ENCODE data around the gene LRRC14B.
"Not testable (repeated sequence)": the region's sequence is repeated elsewhere in the genome, so short reads cannot be mapped to it uniquely, and the experiment has no call there.

Gene LRRC14B

DNA sequence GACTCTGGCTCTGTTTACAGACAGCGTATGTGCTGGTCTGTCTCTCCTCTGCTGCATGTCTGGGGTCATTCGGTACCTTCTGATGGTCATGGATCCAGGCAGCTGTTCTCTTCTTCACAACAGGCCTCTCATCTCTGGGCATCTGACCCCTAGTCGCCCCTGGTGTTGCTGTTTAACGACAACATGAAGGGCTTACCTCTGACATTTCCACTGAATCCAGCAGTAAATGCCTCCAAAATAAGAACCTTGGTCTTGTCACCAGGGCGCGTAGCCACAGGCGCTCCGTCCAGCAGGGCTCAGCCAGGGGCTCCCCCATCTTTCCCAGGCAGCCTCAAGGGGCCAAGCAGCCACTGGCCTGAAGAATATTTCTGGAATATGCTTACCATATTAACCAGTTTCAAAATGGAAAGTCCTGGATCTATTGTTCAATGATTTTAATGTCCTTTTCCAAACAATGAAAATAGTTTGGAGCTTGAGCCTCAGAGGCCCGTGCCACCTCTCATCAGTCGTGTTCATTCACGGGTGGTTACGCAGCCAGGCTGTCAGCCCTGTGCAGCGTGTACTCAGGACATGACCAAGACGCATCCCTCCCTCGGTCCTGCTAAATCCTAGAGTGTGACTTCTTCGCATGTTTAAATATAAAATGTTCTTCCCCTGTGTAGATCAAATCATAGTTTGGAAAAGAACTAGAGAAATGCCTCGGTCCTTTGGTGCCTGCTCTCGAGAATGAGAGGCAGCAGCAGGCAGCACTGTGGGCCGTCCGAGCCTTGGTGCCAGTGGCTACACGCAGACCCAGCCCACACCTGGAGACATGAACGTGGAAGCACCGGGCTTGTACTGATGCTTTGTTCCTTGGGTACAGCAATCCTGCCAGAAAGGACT lies 30.1 kb upstream of the LRRC14B start:
- DNase-seq, result no peak

DNA sequence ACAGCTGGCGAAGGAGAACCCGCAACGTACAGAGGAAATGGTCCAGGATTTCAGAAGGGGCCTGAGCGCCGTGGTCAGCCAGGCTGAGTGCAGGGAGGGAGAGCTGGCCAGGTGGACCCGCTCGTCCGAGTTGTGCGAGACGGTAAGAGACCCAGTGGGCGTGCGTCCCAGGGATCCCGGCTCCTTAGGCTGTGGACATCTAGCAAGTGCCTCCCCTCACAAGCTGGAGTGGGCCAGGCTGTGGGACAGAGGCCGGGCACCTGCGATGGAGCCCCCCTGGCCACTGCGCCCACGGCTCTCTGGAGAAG lies 29.5 kb upstream of the LRRC14B start:
- DNase-seq, result no peak

DNA sequence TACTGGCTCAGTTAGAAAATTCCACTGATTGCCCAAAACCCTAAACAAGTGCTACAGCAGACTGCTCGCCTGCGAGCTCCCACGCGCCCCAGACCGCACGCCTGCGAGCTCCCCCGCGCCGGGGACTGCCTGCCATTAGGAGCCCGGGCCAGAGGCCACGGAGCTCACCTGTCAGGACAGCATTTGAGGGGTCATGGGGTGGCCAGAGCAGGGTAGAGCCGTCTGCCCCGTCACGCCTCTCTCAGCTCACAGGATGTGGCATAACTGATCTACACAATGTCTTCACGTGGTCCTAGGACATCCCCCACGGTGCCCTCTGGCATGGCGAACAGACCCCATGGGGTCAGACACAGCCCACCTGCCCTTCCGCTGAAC lies 29.1 kb upstream of the LRRC14B start:
- no peak for DNase-seq

DNA sequence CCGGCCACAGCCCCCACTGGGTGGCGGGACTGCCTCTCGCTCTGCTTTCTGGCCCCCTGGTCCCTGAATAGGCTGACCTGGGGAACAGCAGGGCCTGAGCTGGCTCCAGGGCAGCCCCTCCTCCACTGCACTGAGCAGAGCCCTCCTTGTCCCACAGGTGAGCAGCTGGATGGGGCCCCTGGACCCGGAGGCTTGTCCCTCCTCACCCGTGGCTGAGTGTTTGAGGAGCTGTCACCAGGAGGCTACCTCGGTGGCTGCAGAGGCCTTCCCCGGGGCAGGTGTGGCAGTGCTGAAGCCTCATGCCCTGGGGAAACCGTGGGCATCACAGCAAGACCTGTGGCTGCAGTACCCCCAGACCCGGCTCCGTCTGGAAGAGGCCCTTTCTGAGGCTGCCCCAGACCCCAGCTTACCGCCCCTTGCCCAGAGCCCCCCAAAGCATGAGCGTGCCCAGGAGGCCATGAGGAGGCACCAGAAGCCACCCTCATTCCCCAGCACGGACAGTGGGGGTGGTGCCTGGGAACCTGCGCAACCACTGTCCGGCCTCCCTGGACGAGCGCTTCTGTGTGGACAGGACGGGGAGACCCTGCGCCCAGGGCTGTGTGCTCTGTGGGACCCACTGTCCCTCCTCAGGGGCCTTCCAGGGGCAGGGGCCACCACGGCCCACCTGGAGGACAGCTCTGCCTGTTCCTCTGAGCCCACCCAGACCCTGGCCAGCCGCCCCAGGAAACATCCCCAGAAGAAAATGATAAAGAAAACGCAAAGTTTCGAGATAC lies 28.5 kb upstream of the LRRC14B start:
- no peak for DNase-seq

DNA sequence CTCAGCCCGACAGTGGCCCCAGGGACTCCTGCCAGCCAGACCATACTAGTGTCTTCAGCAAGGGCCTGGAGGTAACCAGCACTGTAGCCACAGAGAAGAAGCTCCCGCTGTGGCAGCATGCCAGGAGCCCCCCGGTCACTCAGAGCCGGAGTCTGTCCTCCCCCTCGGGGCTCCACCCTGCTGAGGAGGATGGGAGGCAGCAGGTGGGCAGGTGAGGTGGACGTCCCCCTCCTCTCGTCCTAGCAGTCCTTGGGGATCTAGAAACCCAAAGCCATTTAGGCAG lies 28.0 kb upstream of the LRRC14B start:
- DNase-seq, result no peak

DNA sequence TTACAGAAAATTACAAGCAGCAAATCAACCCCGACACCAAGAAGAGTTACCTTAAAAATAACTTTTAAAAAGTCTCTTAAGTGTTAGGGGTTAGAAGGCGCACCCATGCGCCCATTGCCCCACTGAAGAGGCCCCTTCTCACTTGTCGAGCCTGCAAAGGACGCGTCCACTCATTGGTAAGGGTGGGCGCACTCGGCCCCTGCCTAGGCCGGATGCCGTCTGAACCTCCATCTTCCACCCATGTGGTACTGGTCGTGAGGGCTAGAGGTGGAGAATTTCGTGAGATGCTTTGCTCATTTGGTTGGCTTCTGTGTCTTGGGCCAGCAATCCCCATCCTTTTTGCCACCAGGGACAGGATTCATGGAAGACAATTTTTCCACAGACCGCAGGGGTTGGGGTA lies 27.5 kb upstream of the LRRC14B start:
- no peak for DNase-seq

DNA sequence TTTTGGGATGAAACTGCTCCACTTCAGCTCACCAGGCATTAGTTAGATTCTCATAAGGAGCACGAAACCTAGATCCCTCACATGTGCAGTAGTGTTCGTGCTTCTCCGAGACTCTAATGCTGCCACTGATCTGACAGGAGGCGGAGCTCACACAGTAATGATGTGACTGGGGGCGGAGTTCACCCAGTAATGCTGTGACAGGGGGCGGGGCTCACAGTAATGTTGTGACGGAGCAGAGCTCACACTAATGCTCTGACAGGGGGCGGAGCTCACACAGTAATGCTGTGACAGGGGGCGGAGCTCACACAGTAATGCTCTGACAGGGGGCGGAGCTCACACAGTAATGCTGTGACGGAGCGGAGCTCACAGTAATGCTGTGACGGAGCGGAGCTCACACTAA lies 27.1 kb upstream of the LRRC14B start:
- DNase-seq, result no peak

DNA sequence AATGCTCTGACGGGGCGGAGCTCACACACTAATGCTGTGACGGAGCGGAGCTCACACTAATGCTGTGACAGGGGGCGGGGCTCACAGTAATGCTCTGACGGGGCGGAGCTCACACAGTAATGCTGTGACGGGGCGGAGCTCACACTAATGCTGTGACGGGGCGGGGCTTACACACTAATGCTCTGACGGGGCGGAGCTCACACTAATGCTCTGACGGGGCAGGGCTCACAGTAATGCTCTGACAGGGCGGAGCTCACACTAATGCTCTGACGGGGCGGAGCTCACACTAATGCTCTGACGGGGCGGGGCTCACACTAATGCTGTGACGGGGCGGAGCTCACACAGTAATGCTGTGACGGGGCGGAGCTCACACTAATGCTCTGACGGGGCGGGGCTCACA lies 26.5 kb upstream of the LRRC14B start:
- not testable (repeated sequence) for DNase-seq

DNA sequence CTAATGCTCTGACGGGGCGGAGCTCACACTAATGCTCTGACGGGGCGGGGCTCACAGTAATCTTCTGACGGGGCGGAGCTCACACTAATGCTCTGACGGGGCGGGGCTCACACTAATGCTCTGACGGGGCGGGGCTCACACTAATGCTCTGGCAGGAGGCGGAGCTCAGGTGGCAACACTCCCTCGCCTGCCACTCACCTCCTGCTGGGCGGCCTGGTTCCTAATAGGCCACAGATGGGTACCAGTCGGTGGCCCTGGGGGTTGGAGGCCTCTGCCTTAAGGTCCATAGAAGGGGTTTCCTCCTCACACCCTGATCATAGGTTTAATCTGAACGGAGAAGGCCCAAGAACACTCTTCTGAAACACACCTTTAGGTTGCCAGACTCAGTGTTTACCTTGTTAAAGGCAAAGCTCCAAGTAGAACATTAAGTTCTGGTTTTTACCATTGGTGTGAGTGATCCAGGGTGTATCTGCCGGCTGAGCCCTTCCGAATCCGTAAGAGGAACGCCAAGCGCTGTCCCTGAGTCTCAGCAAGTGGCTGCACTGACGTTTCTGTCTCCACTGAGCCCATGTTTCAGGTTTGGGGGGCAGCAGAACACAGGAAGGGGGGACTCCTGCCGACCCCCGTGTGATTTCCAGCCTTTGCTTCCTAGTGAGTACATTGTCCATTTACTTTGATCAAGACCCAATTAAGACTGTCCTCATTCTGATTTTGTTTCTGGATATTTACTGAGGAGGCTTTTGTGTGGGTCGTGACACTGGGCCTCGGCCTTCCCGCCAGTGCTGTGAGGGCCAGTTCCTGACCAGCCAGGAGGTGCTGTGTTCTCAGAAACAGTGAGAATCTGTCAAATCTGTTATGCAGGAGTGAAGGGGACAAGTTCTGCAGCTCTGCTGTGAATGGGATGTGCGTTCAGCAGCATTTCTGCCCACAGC lies 24.6 kb upstream of the LRRC14B start:
- DNase-seq, result no peak

DNA sequence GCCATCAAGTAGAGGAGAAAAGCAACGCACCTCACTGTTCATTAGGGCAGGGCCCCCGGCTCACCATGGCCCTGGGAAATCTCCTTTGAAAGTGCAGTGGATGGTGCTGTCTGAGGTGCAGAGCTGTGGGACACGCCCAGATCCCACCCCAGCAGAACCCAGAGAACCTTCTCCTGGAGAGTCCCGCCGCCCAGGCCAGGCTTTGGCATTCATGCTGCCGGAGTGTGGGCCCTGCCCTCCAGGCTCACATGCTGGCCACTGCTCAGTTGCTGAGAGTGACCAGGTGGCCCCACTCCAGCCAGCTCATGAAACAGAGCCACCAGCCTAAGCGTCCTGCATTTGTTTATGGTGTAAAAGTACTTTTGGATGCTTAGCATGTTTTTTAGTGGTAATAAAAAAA lies 23.8 kb upstream of the LRRC14B start:
- DNase-seq, result no peak

DNA sequence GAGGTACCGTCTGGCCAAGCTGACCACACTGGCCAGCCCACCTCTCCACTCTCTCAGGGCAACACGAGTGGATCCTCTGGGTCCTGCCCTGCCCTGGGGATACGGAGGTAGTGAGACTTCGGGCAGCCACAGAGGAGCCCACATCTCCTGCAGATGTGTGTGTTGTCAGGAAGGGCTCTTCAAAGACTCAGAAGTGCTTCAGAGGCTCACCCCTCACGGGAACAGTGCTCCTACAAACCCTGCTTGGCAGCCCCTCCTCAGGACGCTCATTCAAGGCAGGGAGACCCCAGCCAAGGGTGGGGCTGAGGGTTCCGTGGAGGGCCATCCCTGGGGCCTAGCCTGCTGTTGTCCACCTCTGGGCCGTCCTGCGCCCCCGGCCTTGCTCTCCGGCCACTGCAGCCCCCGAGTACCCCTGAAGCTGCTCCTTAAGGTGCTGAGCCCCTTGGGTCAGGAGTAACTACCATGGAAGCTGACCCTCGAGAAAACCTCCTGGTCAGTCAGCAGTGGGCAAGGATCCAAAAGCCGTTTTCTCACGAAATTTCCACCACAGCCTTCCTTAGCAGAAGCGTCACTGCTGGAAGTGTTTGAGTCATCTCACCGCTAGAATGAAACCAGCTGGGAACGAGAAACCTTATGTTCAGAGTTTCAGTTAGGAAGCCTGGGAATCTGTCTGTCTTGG lies 23.2 kb upstream of the LRRC14B start:
- no peak for DNase-seq

DNA sequence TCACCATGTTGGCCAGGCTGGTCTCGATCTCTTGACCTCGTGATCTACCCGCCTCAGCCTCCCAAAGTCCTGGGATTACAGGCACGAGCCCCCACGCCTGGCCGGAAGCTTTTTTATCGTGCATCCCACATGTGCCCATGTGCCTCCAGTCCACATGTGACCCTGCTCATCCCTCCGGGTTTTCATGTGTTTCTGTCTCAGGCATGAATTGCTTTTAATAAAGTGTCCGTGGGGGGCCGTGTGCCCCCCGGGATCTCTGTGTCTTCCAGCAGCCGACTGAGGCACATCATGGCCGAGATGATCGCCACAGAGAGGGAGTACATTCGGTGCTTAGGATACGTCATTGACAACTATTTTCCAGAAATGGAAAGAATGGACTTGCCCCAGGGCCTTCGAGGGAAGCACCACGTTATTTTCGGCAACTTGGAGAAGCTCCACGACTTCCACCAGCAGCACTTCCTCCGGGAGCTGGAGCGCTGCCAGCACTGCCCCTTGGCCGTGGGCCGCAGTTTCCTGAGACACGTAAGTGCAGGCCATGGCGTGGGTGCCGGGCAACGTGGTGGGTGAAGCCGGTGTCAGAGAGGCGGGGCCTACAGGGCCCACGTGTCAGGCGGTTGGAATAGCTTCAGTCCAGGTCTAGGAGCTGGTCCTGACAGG lies 22.1 kb upstream of the LRRC14B start:
- no peak for DNase-seq

DNA sequence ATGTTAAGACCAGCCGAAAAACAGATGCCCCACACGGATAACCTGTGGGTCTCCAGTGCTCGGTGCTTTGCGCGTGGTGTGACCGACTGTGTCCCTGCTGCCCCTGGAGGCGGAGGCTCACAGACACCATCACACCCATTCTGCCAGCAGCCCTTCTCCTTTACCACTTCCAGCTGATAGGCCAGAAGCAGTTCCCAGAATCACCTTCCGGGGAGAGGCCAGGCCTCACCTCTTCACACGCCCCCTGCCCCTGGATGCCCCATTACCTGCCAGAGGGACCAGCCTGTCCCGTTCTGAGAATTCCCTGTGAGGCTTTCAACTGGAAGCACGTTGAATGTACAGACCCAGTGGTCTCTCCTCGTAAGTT lies 21.6 kb upstream of the LRRC14B start:
- DNase-seq, result no peak

DNA sequence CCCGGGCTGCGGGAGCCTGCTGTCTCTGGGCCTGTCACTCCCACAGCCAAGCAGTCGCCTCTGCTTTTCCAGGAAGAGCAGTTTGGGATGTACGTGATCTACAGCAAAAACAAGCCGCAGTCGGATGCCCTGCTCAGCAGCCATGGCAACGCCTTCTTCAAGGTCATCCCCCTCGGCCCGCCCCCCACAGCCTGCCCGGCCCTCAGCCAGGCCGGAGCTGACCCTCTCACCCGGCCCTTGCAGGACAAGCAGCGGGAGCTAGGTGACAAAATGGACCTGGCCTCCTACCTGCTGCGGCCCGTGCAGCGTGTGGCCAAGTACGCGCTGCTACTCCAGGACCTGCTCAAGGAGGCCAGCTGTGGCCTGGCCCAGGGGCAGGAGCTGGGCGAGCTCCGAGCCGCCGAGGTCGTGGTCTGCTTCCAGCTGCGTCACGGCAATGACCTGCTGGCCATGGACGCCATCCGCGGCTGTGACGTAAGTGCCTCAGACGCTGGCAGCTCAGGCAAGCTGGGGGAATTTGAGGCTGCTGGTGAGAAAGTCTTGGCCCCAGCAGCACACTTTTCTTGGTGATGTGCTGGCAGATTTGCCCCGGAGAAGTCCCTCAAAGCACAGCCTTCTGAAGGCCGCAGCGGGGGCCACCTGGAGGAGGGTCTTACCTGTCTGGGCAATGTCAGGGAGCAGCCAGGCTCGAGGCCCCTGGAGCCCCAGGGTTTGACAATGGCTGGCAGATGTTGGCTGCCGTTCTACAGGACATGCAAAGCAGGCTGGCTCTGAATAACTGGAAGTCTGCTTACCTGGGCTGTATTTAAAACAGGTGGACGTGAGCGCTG lies 20.1 kb upstream of the LRRC14B start:
- DNase-seq, result no peak

DNA sequence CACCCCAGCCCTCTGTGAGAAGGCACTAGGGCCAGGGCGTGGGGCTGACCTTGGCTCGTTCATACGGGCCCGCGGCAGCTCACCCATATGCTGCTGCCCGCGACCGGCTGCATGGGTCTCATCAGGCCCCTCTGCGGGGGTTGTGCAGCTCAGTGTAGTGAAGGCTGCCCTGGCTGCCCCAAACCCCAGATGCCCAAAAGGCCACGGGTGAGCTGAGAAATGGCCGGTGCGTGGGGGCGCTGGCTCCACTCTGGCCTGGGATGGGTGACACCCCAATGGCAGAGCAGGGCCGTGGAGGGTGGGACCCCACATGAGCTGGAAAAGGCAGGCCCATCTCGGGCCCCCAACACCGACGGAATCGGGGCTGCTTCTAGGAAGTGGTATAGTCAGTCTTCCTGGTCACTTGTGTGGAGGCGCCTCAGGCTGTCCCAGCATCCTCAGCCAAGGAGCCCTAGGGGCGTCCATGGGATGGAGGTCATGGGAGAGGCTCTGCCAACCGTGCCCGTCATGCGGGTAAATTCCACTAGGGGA lies 19.4 kb upstream of the LRRC14B start:
- DNase-seq, result no peak

DNA sequence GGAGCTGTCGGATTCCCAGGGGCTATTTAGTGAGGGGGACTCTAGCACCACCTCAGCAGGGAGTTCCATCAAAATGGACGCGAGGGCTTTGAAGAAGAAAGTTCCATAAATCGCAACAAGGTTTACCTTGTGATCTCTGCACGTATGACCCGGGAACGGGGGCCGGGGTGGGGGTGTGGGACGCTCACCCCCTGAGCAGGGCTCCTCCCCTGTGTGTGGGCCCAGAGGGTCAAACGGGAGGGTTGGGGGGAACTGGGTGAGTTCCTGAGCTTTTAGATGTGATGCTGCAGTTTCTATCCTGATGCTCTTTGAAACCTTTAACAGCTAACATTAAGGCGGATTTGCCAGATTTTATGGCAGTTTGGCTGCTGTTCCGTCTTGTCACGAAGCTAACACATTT lies 18.9 kb upstream of the LRRC14B start:
- no peak for DNase-seq

DNA sequence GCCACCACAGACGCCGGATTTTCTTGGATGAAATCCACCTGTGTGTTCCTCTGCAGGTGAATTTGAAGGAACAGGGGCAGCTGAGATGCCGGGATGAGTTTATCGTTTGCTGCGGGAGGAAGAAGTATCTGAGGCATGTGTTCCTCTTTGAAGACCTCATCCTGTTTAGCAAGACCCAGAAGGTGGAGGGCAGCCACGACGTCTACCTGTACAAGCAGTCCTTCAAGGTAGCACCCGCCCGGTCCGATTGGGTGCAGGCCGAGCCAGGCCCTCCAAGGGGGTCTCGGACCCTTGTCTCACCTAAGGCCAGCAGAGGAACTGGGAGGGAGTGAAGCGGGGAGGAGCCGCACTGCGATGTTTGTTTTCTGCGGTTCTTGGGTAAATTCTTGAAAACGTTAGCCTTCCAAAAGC lies 18.4 kb upstream of the LRRC14B start:
- DNase-seq, result no peak

DNA sequence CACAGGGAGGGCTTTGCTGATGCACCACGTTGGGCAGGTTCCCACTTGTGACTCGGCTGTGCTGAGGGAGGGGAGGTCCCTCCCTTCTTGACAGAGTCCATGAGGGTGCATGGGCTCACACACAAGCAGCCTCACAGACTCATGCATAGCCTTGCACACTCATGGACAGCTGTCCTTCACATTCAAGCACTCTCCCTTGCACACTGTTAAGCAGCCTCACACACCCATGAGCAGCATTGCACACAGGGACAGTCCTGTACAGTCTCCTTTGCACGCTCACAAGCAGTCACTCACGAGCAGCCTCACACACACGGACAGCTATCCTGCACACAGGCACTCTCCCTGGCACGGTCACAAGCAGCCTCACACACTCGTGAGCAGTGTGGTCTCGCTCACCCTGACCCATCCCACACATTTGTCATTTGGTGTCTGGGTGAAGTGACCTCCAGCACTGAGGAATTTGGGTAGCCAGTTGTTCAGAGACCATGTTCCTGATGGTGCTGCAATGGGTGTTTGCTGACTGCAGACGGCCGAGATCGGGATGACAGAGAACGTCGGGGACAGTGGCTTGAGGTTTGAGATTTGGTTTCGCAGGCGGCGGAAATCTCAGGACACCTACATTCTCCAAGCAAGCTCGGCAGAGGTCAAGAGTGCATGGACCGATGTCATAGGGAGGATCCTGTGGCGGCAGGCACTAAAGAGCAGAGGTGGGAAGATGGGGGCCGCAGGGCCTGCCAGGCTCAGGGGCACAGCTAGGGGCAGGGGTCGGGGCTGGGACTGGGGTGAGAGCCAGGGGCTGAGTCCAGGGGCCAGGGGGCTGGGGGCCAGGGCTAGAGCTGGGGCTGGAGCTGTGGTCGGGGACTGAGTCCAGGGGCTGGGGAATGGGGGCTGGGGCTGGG lies 17.7 kb upstream of the LRRC14B start:
- no peak for DNase-seq

DNA sequence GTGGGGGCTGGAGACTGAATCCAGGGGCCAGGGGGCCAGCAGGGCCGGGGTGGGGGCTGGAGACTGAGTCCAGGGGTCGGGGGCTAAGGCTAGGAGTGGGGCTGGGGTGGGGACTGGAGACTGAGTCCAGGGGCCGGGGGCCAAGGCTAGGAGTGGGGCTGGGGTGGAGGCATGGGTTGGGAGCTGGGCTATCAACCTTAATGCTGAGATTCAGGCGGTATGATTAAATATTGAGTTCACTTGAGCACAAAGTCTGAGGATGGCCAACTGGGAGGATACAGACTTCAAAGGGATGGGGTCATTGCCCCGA lies 17.0 kb upstream of the LRRC14B start:
- DNase-seq, result no peak

DNA sequence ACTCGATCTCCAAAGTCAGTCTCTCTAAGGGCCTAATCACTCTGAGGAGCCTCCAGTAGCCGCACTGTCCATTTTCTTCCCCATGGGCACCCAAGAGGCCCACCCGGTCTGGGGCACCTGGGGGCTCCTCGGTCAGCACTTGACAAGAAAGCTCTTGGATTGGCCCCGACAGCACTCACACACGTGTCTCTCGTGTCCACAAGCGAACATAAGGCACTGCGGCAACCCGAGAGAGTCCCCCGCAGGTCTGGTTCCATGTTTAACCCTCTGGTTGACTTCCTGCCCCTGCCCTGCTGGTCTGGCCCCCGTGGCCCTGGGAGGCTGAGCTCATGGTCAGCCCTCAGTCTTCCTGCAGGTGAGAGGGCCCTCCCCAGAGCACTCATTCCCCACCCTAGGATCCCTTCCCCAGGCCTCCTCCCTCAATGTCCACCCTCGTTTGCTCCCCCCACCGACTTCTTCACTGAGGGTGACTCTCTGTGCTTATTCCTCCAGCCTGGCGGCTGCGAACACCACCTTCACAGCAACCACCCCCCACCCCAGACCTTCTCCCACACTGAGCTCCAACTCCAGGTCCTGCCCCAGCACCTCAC lies 16.3 kb upstream of the LRRC14B start:
- DNase-seq, result no peak

Measured in hematopoietic multipotent progenitor cell treated with erythropoietin and hydrocortisone succinate and interleukin-3 and kit ligand, for 8 days (in vitro differentiated cells).